ENCODE data around the gene TREM2.

- TF ChIP-seq CTCF (IDR thresholded peaks at IDR 0.05; ENCODE audit: poor library complexity, severe bottlenecking) (no peak), TAF1 (IDR thresholded peaks at IDR 0.05; ENCODE audit: low read depth) (no peak), EZH2 (IDR thresholded peaks at IDR 0.05; ENCODE audit: borderline replicate concordance, insufficient read depth, low read length, poor library complexity, severe bottlenecking) (no peak), EP300 (conservative IDR thresholded peaks at IDR 0.05; ENCODE audit: poor library complexity, severe bottlenecking) (no peak), POLR2AphosphoS5 (IDR thresholded peaks at IDR 0.05) (no peak), REST (IDR thresholded peaks at IDR 0.05; ENCODE audit: borderline replicate concordance) (no peak), RAD21 (conservative IDR thresholded peaks at IDR 0.05) (no peak), SMC3 (conservative IDR thresholded peaks at IDR 0.05; ENCODE audit: poor library complexity) (no peak)
Measured at GRCh38 chr6:41153992-41154625, 8.8 kb downstream of the TREM2 start, which contains the start of gene TREML1.
